Measurements from ENCODE around the gene SP6. TPM values are rescaled to one million over a fixed set of nuclear protein-coding genes. Genes with fewer than 3 reads are reported as not detected.

Gene SP6
- total and polyA plus RNA-seq, 4 donors, result 0.03 to 0.09 (median 0.06) TPM

DNA sequence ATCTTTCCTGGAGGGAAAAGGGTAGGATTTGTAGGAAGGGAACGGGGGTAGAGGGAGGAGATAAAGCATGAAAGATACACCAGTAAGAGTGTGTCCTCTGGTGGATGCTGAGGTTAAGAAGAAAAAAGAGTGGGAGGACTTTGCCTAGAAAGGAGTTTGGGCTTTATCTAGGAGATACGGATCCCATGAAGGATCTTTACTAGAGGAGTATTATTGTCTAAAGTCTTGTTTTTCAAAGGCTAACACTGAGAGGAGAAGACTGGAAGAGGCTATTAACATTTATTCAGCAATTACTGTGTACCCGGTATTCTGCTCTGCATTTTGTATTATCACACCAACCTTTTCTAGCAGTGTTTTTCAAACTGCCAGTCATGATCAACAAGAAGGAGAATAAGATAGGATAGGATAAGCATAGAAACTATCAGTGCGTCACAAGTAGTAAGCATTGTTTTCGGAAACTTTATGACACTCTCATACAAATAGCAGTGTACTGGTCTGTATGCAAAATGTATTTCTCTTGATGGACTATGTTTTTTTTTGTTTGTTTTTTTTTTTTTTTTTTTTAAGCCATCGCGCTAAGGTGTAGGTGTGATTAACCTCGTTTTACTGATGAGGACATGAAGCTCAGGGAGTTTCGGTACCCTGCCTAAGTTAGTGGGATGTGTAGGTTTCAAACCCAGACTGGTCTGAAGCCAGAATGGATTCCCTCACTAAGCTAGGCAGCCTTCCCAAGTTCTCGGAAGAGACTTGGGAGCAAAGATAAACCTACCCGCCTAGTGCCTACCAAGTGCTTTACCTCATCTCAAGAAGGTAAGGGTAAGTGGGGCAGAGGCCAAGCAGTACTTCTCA is 43.8 kb upstream of the SP6 start:
- Histone ChIP-seq H3K27me3 (ENCODE audit: control insufficient read depth in 4 of 4, insufficient read depth in 4 of 4, low read length in 3 of 4) (no peaks in the 10 kb centered on the region), H3K36me3 (ENCODE audit: control insufficient read depth in 4 of 4, insufficient read depth in 3 of 4, low read depth in 1 of 4, low read length in 3 of 4) (no peaks in the 10 kb centered on the region), H3K27ac (ENCODE audit: low read depth in 1 of 2, low read length in 2 of 2) (peak overlapping the region; percentile 70 to 76), H3K9me3 (ENCODE audit: control insufficient read depth in 4 of 4, low read length in 3 of 4) (no peaks in the 10 kb centered on the region), H3K9ac (ENCODE audit: low read depth in 1 of 2, low read length in 2 of 2) (peak overlapping the region; percentile 76 to 92), H3K4me1 (ENCODE audit: control insufficient read depth in 4 of 4, insufficient read depth in 4 of 4, low read length in 3 of 4) (peaks cover 3 to 24% (median 13%) of the 10 kb centered on the region in 4 donors), H3K4me3 (ENCODE audit: low read depth in 1 of 3, low read length in 3 of 3) (peak overlapping the region; percentile 78 to 85 (median 83))
- WGBS, result 39% methylated on average over 11 of the region's 11 CpGs
- no peak for DNase-seq (ENCODE audit: low spot score)
- TF ChIP-seq NR2F2 (IDR thresholded peaks at IDR 0.05), result no peak
- TF ChIP-seq SP1 (IDR thresholded peaks at IDR 0.05), result no peak
- TF ChIP-seq, protein P1, sequence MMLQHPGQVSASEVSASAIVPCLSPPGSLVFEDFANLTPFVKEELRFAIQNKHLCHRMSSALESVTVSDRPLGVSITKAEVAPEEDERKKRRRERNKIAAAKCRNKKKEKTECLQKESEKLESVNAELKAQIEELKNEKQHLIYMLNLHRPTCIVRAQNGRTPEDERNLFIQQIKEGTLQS (IDR thresholded peaks at IDR 0.05), result no peak
- no peak for TF ChIP-seq JUND (IDR thresholded peaks at IDR 0.05)
- no peak for TF ChIP-seq GABPA (IDR thresholded peaks at IDR 0.05 in 1 of 2, conservative IDR thresholded peaks at IDR 0.05 in 1 of 2)
- no peak for TF ChIP-seq FOXA2 (IDR thresholded peaks at IDR 0.05)
- no peak for TF ChIP-seq HNF4A (conservative IDR thresholded peaks at IDR 0.05)

- Histone ChIP-seq H3K4me3 (ENCODE audit: low read depth in 1 of 3, low read length in 3 of 3) (no peak overlapping the region), H3K27me3 (ENCODE audit: control insufficient read depth in 4 of 4, insufficient read depth in 4 of 4, low read length in 3 of 4) (no peaks in the 10 kb centered on the region), H3K4me1 (ENCODE audit: control insufficient read depth in 4 of 4, insufficient read depth in 4 of 4, low read length in 3 of 4) (peaks cover 0 to 10% (median 5%) of the 10 kb centered on the region in 4 donors), H3K9ac (ENCODE audit: low read depth in 1 of 2, low read length in 2 of 2) (no peak overlapping the region), H3K27ac (ENCODE audit: low read depth in 1 of 2, low read length in 2 of 2) (no peak overlapping the region), H3K36me3 (ENCODE audit: control insufficient read depth in 4 of 4, insufficient read depth in 3 of 4, low read depth in 1 of 4, low read length in 3 of 4) (no peaks in the 10 kb centered on the region), H3K9me3 (ENCODE audit: control insufficient read depth in 4 of 4, low read length in 3 of 4) (no peaks in the 10 kb centered on the region)
- TF ChIP-seq FOXA1 (IDR thresholded peaks at IDR 0.05) (no peak), FOXA2 (IDR thresholded peaks at IDR 0.05) (no peak)
- TF ChIP-seq, protein P2, sequence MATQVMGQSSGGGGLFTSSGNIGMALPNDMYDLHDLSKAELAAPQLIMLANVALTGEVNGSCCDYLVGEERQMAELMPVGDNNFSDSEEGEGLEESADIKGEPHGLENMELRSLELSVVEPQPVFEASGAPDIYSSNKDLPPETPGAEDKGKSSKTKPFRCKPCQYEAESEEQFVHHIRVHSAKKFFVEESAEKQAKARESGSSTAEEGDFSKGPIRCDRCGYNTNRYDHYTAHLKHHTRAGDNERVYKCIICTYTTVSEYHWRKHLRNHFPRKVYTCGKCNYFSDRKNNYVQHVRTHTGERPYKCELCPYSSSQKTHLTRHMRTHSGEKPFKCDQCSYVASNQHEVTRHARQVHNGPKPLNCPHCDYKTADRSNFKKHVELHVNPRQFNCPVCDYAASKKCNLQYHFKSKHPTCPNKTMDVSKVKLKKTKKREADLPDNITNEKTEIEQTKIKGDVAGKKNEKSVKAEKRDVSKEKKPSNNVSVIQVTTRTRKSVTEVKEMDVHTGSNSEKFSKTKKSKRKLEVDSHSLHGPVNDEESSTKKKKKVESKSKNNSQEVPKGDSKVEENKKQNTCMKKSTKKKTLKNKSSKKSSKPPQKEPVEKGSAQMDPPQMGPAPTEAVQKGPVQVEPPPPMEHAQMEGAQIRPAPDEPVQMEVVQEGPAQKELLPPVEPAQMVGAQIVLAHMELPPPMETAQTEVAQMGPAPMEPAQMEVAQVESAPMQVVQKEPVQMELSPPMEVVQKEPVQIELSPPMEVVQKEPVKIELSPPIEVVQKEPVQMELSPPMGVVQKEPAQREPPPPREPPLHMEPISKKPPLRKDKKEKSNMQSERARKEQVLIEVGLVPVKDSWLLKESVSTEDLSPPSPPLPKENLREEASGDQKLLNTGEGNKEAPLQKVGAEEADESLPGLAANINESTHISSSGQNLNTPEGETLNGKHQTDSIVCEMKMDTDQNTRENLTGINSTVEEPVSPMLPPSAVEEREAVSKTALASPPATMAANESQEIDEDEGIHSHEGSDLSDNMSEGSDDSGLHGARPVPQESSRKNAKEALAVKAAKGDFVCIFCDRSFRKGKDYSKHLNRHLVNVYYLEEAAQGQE (IDR thresholded peaks at IDR 0.05), result no peak
- DNase-seq (ENCODE audit: low spot score), result no peak
- 92% methylated on average over 4 of the region's 4 CpGs for WGBS
Measured at GRCh38 chr17:47891545-47892088, 40.7 kb upstream of the SP6 start.

DNA sequence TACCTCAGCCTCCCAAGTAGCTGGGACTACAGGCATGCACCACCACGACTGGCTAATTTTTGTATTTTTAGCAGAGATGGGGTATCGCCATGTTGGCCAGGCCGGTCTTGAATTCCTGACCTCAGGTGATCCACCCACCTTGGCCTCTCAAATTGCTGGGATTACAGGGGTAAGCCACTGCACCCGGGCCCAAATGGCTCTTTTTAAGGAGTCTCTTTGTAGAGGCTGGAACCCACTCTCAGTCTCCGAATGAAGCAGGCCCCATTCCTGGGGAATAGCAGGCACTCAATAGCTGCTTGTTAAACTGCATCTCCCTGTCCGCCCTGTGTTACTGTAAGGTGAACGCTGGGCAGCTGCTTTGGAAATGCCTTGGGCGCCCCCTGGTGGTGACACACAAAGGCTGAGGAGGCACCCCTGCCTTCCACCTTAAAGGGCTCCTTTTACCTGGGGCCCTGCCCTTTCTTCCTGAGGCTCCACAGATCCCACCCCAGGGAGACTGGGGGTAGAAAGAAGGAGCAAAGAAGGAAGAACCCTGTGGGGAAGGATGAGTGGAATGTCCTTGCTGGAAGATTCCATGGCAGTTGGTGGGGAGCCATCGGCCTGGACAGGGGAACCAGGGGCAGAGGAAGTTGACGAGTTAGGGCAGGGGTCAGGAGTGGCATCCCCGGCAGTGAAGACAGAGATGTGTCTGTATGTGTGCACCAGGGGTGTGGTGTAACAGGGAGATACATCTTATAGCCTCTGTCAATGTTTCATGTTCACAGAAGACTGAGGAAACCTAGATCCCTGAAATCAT is 39.0 kb upstream of the SP6 start:
- 40% methylated on average over 11 of the region's 11 CpGs for WGBS
- peak; percentile 93 for DNase-seq (ENCODE audit: low spot score)
- Histone ChIP-seq H3K9me3 (ENCODE audit: control insufficient read depth in 4 of 4, low read length in 3 of 4) (no peaks in the 10 kb centered on the region), H3K36me3 (ENCODE audit: control insufficient read depth in 4 of 4, insufficient read depth in 3 of 4, low read depth in 1 of 4, low read length in 3 of 4) (no peaks in the 10 kb centered on the region), H3K4me3 (ENCODE audit: low read depth in 1 of 3, low read length in 3 of 3) (no peak overlapping the region), H3K9ac (ENCODE audit: low read depth in 1 of 2, low read length in 2 of 2) (no peak overlapping the region), H3K27me3 (ENCODE audit: control insufficient read depth in 4 of 4, insufficient read depth in 4 of 4, low read length in 3 of 4) (no peaks in the 10 kb centered on the region), H3K27ac (ENCODE audit: low read depth in 1 of 2, low read length in 2 of 2) (no peak overlapping the region), H3K4me1 (ENCODE audit: control insufficient read depth in 4 of 4, insufficient read depth in 4 of 4, low read length in 3 of 4) (peaks cover 0 to 8% (median 4%) of the 10 kb centered on the region in 4 donors)
- TF ChIP-seq CTCF (IDR thresholded peaks at IDR 0.05; ENCODE audit: low read depth, low read length, missing input control), result peak; percentile 94
- TF ChIP-seq, protein P1 (IDR thresholded peaks at IDR 0.05), result no peak
- TF ChIP-seq HNF4A (conservative IDR thresholded peaks at IDR 0.05), result no peak
- TF ChIP-seq NR2F2 (IDR thresholded peaks at IDR 0.05), result no peak
- TF ChIP-seq MAX (IDR thresholded peaks at IDR 0.05), result no peak
- TF ChIP-seq RAD21 (IDR thresholded peaks at IDR 0.05), result peak; percentile 97 to 99
- TF ChIP-seq SP1 (IDR thresholded peaks at IDR 0.05), result no peak
- no peak for TF ChIP-seq HNF4G (IDR thresholded peaks at IDR 0.05)
- TF ChIP-seq RXRA (IDR thresholded peaks at IDR 0.05), result peak in 1 of 2 donors; percentile 45

Data from liver (tissue), 9 donors.